A549 (cell line): ENCODE measurements around the gene AFF2. TPM values are rescaled to one million over a fixed set of nuclear protein-coding genes. Genes with fewer than 3 reads are reported as not detected.

Experiments used
- ATAC-seq, 2 experiments: fragments of 200-7000 bp in 1 of 2; fragments of >200 bp in 1 of 2; cut with Nextera tagmentation in 1 of 2; cut with Tn5 transposase in 1 of 2; 3 replicates each; pipeline versions ENCODE4 v1.8.0 to v1.9.1; 2018 to 2020; ENCODE audit warnings: mild to moderate bottlenecking in 1 of 2, moderate library complexity in 1 of 2
- CTCF ChIA-PET: fragments of 300-600 bp; sonication (Branson Sonifier 250); formaldehyde crosslinking; extraction: SDS; loops from one replicate; lab custom pipeline; 2021; ENCODE audit warnings: antibody characterized with exemption, inconsistent platforms; lab: Yijun Ruan, JAX
- POLR2A ChIA-PET: fragments of 350-600 bp; formaldehyde crosslinking; extraction: SDS; loops from one replicate; lab custom pipeline; 2021; ENCODE audit warnings: antibody characterized with exemption, inconsistent platforms; lab: Yijun Ruan, JAX
- DNase-seq, 2 experiments: peaks; one replicate each; pipeline versions ENCODE4 v3.0.0 to v3.0.0-alpha.2; 2011 to 2016; ENCODE audit warnings: low read depth in 1 of 2, low spot score in 1 of 2
- FAIRE-seq: peaks from 2 replicates; lab custom pipeline; 2011; peaks lifted over from hg19 to GRCh38; lab: Jason Lieb, UNC
- H3K27ac ChIP-seq, 2 experiments: fragments of >200 bp; sonication (Bioruptor Twin); formaldehyde crosslinking; 3 replicates each; pipeline ENCODE4 v1.5.1; 2016 to 2017
- H3K4me1 ChIP-seq: fragments of >200 bp; sonication (Bioruptor Twin); formaldehyde crosslinking; 3 replicates; pipeline ENCODE4 v1.6.1; 2016
- H3K4me2 ChIP-seq: fragments of >200 bp; sonication (Bioruptor Twin); formaldehyde crosslinking; 3 replicates; pipeline ENCODE4 v1.6.1; 2016
- H3K4me3 ChIP-seq: fragments of >200 bp; sonication (Bioruptor Twin); formaldehyde crosslinking; 3 replicates; pipeline ENCODE4 v1.5.1; 2016
- H3K9me3 ChIP-seq: fragments of >200 bp; sonication (Bioruptor Twin); formaldehyde crosslinking; 3 replicates; pipeline ENCODE4 v1.6.1; 2016
- CHD4 ChIP-seq: fragments of 200-600 bp; sonication (generic); IDR thresholded peaks from 2 replicates; pipeline ENCODE4 v1.6.1; 2016; ENCODE audit warnings: antibody characterized with exemption, mild to moderate bottlenecking, borderline replicate concordance
- E2F6 ChIP-seq: IDR thresholded peaks from 2 replicates; pipeline ENCODE4 v1.6.1; 2012; ENCODE audit warnings: low read depth, borderline replicate concordance
- EHF ChIP-seq: fragments of 250-450 bp; sonication (Bioruptor Pico); IDR thresholded peaks from 2 replicates; pipeline ENCODE4 v1.5.0; 2020; ENCODE audit warnings: mild to moderate bottlenecking
- EHMT2 ChIP-seq: fragments of 200-600 bp; sonication (generic); IDR thresholded peaks from 2 replicates; pipeline ENCODE4 v1.6.1; 2016; ENCODE audit warnings: antibody characterized with exemption, low read depth, mild to moderate bottlenecking, moderate library complexity
- ELK1 ChIP-seq: fragments of 150-350 bp; IDR thresholded peaks from 2 replicates; pipeline ENCODE4 v1.6.1; 2014; ENCODE audit warnings: low read depth, mild to moderate bottlenecking, low read length
- HOXB13 ChIP-seq: fragments of 250-450 bp; sonication (Bioruptor Pico); IDR thresholded peaks from 2 replicates; pipeline ENCODE4 v1.5.0; 2020; ENCODE audit warnings: low read depth, mild to moderate bottlenecking, moderate library complexity
- HOXB5 ChIP-seq: fragments of 250-450 bp; sonication (Bioruptor Pico); IDR thresholded peaks from 2 replicates; pipeline ENCODE4 v1.5.0; 2020; ENCODE audit warnings: mild to moderate bottlenecking, moderate library complexity
- JUN ChIP-seq, 2 experiments: fragments of >200 bp; sonication (Bioruptor Twin); formaldehyde crosslinking; IDR thresholded peaks; 2 replicates in 1 of 2; 3 replicates in 1 of 2; pipeline ENCODE4 v1.6.1; 2016 to 2017
- JUNB ChIP-seq: fragments of >200 bp; sonication (Bioruptor Twin); formaldehyde crosslinking; IDR thresholded peaks from 2 replicates; pipeline ENCODE4 v1.6.1; 2016
- KDM1A ChIP-seq: fragments of 200-600 bp; sonication (generic); IDR thresholded peaks from 2 replicates; pipeline ENCODE4 v1.6.1; 2016; ENCODE audit warnings: low read depth, mild to moderate bottlenecking
- KDM5A ChIP-seq: fragments of 200-600 bp; sonication (generic); IDR thresholded peaks from 2 replicates; pipeline ENCODE4 v1.6.1; 2016; ENCODE audit warnings: antibody characterized with exemption, mild to moderate bottlenecking
- MAX ChIP-seq: IDR thresholded peaks from 2 replicates; pipeline ENCODE4 v1.6.1; 2012
- MYC ChIP-seq: IDR thresholded peaks from 2 replicates; pipeline ENCODE4 v1.6.1; 2012; ENCODE audit warnings: mild to moderate bottlenecking, inconsistent platforms, low read length, improper control_type of control experiment, borderline replicate concordance
- NFE2L2 ChIP-seq: fragments of 150-350 bp; conservative IDR thresholded peaks from 2 replicates; pipeline ENCODE4 v1.6.1; 2014; ENCODE audit warnings: low read length
- NPAS2 ChIP-seq: fragments of 250-450 bp; sonication (Bioruptor Pico); IDR thresholded peaks from 2 replicates; pipeline ENCODE4 v1.8.0; 2022; ENCODE audit warnings: mild to moderate bottlenecking, moderate library complexity, borderline replicate concordance
- NR3C1 ChIP-seq: fragments of >200 bp; sonication (Bioruptor Twin); formaldehyde crosslinking; IDR thresholded peaks from 3 replicates; pipeline ENCODE4 v1.6.1; 2017
- POLR2AphosphoS2 ChIP-seq: conservative IDR thresholded peaks from 2 replicates; pipeline ENCODE4 v1.6.1; 2012; ENCODE audit warnings: low read length, improper control_type of control experiment, inconsistent platforms
- REST ChIP-seq: fragments of 200-600 bp; sonication (generic); IDR thresholded peaks from 2 replicates; pipeline ENCODE4 v1.6.1; 2016; ENCODE audit warnings: antibody characterized with exemption, mild to moderate bottlenecking, moderate library complexity
- RNF2 ChIP-seq: fragments of 200-600 bp; sonication (generic); IDR thresholded peaks from 2 replicates; pipeline ENCODE4 v1.6.1; 2016; ENCODE audit warnings: low read depth, mild to moderate bottlenecking, antibody characterized with exemption, moderate library complexity, borderline replicate concordance
- SREBF2 ChIP-seq: fragments of 450-650 bp; IDR thresholded peaks from 2 replicates; pipeline ENCODE4 v1.6.1; 2014; ENCODE audit warnings: mild to moderate bottlenecking, moderate library complexity
- USF2 ChIP-seq: fragments of 450-650 bp; IDR thresholded peaks from 2 replicates; pipeline ENCODE4 v1.6.1; 2014; ENCODE audit warnings: antibody characterized with exemption
- ZFP36 ChIP-seq: fragments of 450-650 bp; IDR thresholded peaks from 2 replicates; pipeline ENCODE4 v1.6.1; 2014; ENCODE audit warnings: borderline replicate concordance; ENCODE audit not compliant: partially characterized antibody
- WGBS: methylation state at CpG from one replicate; pipeline ENCODE4 v1.1.6; 2017; ENCODE audit errors: missing lambda C conversion rate; 5-methylcytosine and 5-hydroxymethylcytosine counted together
- polyA plus RNA-seq, 4 experiments: library from polyadenylated mRNA; depleted of rRNA in 3 of 4; stranded (reverse); fragments of >200 nt; fragmentation: RNase III in 1 of 4; extraction: RNeasy Plus Mini Kit Qiagen cat#74134 plus additional on column Dnase treatment in 1 of 4; gene quantifications; 2 replicates in 3 of 4; 3 replicates in 1 of 4; pipeline ENCODE4 v1.2.3, GENCODE V29; 2011 to 2017

The AFF2 gene
- polyA plus RNA-seq, 2 of the 4 experiments (the other 2 are of a cell fraction), result 0.04 TPM; not detected in 1

GRCh38 chrX:148634591-148634990 is 134.2 kb downstream of the AFF2 start:
- 0% methylated on average over 1 of the region's 1 CpG for WGBS
- Histone ChIP-seq H3K4me2 (no peak overlapping the region), H3K9me3 (no peaks in the 10 kb centered on the region; the same call in 2 of the 3 replicates), H3K4me1 (no peaks in the 10 kb centered on the region), H3K4me3 (no peak overlapping the region), H3K27ac (no peak overlapping the region)
- TF ChIP-seq MAX (no peak), SREBF2 (no peak), NFE2L2 (no peak), ELK1 (no peak), EHF (CRISPR knock-in tag) (no peak)
- ChIA-PET CTCF (no interaction called here), POLR2A (no interaction called here)
- no peak for FAIRE-seq
- no peak for ATAC-seq
- no peak for DNase-seq

- WGBS, result 0% methylated on average over 3 of the region's 3 CpGs
- DNase-seq (no peak), FAIRE-seq (no peak), ATAC-seq (no peak)
- Histone ChIP-seq H3K4me1 (no peaks in the 10 kb centered on the region), H3K27ac (no peak overlapping the region), H3K4me3 (no peak overlapping the region), H3K4me2 (no peak overlapping the region), H3K9me3 (no peaks in the 10 kb centered on the region)
- TF ChIP-seq NFE2L2, result no peak
- TF ChIP-seq MYC, result no peak
- no peak for TF ChIP-seq ZFP36
- no peak for TF ChIP-seq HOXB13 (CRISPR knock-in tag)
- TF ChIP-seq KDM5A, result no peak
- TF ChIP-seq CHD4, result no peak
- no peak for TF ChIP-seq RNF2
- no peak for TF ChIP-seq NPAS2 (CRISPR knock-in tag)
- TF ChIP-seq EHMT2, result no peak
- no peak for TF ChIP-seq USF2
- TF ChIP-seq E2F6, result no peak
- no peak for TF ChIP-seq NR3C1
- TF ChIP-seq KDM1A, result no peak
- no peak for TF ChIP-seq JUNB
- TF ChIP-seq REST, result no peak
- TF ChIP-seq HOXB5, result no peak
- TF ChIP-seq POLR2AphosphoS2, result no peak
- no peak for TF ChIP-seq JUN (IDR thresholded peaks at IDR 0.05)
- ChIA-PET CTCF (no interaction called here), POLR2A (no interaction called here)
Observed at GRCh38 chrX:148643460-148643859, 143.0 kb downstream of the AFF2 start.
